H1 (cell line): Measurements from ENCODE around the gene SCNN1B. TPM values are rescaled to one million over a fixed set of nuclear protein-coding genes. Genes with fewer than 3 reads are reported as not detected.

Experiments
- BCL11A ChIP-seq, 2 experiments: IDR thresholded peaks; one replicate each; pipeline ENCODE4 v1.6.1; 2011; ENCODE audit warnings: low read depth in 2 of 2, low read length in 2 of 2, mild to moderate bottlenecking in 2 of 2
- CEBPB ChIP-seq: IDR thresholded peaks from 2 replicates; pipeline ENCODE4 v1.6.1; 2012; ENCODE audit warnings: low read depth, low read length
- EZH2 ChIP-seq: fragments of 200-600 bp; sonication (generic); IDR thresholded peaks from 2 replicates; pipeline ENCODE4 v1.7.1; 2012; ENCODE audit warnings: low read depth, mild to moderate bottlenecking, moderate library complexity, low read length, inconsistent platforms; ENCODE audit not compliant: severe bottlenecking
- JUN ChIP-seq: IDR thresholded peaks from 2 replicates; pipeline ENCODE4 v1.6.1; 2011; ENCODE audit warnings: low read depth, mild to moderate bottlenecking, improper control_type of control experiment, low read length
- RFX5 ChIP-seq: IDR thresholded peaks from 2 replicates; pipeline ENCODE4 v1.6.1; 2011; ENCODE audit warnings: low read depth, low read length, improper control_type of control experiment, borderline replicate concordance
- RXRA ChIP-seq: IDR thresholded peaks from 2 replicates; pipeline ENCODE4 v1.6.1; 2011; ENCODE audit warnings: low read depth, mild to moderate bottlenecking, low read length, moderate library complexity; ENCODE audit not compliant: insufficient read depth
- TAF1 ChIP-seq: IDR thresholded peaks from 2 replicates; pipeline ENCODE4 v1.6.1; 2011; ENCODE audit warnings: mild to moderate bottlenecking, low read depth, low read length
- polyA plus RNA-seq, 7 experiments: library from polyadenylated mRNA; depleted of rRNA in 3 of 7; stranded (reverse) in 5 of 7; unstranded in 2 of 7; fragments of >200 nt in 5 of 7; fragments of 200-250 nt in 2 of 7; gene quantifications; 1 replicate in 5 of 7; 2 replicates in 1 of 7; 4 replicates in 1 of 7; pipeline versions ENCODE4 v1.2.1 to v1.2.3, GENCODE V29; 2011 to 2013; ENCODE audit warnings: missing spikeins in 2 of 7, mixed read lengths in 2 of 7
- total RNA-seq: library from RNA; stranded (reverse); fragmentation: NEBNext Ultra II Directional; extraction: Animal tissue kit (Norgen Biotek cat#: 25700); gene quantifications from 2 replicates; pipeline ENCODE4 v1.2.1, GENCODE V29; 2021
- TF ChIP-seq, protein P1 (sequence below): IDR thresholded peaks from 2 replicates; pipeline ENCODE4 v1.6.1; 2011; ENCODE audit warnings: low read depth, mild to moderate bottlenecking, low read length; ENCODE audit not compliant: insufficient read depth

Gene SCNN1B
- total and polyA plus RNA-seq, 2 of the 8 experiments (the other 6 are each of a cell fraction or from before 2014, with no cell fraction given): 0.20 to 0.95 TPM

DNA sequence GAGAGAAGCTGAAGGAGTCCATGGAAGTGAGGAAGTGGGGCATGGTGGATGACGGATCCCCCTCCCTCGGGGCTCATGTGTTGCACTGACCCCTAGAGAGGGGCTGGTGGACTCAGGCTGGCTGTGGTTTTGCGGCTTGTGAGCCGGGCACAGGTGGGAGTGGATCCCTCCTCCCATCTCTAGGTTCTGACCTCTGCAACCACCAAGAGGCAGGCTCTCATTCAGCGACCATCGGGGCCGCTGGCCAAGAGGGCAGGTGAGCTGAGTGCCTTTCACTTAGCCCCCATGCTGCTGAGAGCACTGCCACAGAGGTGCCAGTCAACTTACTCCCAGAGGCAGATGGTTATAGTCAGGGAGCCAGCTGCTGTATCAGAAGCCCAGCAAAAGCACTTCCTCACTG, 67.3 kb downstream of the SCNN1B start (continued):
- TF ChIP-seq, protein P1, sequence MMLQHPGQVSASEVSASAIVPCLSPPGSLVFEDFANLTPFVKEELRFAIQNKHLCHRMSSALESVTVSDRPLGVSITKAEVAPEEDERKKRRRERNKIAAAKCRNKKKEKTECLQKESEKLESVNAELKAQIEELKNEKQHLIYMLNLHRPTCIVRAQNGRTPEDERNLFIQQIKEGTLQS: no peak
- no peak for TF ChIP-seq RFX5
- no peak for TF ChIP-seq CEBPB
- no peak for TF ChIP-seq RXRA
- no peak for TF ChIP-seq EZH2
- TF ChIP-seq JUN: no peak
- no peak for TF ChIP-seq TAF1
- TF ChIP-seq BCL11A (IDR thresholded peaks at IDR 0.05; ENCODE audit: low read depth in 2 of 2, low read length in 2 of 2): no peak
- TF ChIP-seq, all 59 proteins: peak for 0
